ES-I3 (cell line): Measurements from ENCODE around the gene VSX2.

Source experiments
- H3K36me3 ChIP-seq: 2 replicates; pipeline ENCODE4 v1.6.1; 2013; ENCODE audit warnings: mild to moderate bottlenecking, low read length, control low read depth, moderate library complexity; ENCODE audit not compliant: insufficient read depth
- H3K4me1 ChIP-seq: 2 replicates; pipeline ENCODE4 v1.6.1; 2013; ENCODE audit warnings: mild to moderate bottlenecking, control low read depth, low read length; ENCODE audit not compliant: insufficient read depth
- H3K9ac ChIP-seq: 2 replicates; pipeline ENCODE4 v1.6.1; 2013; ENCODE audit warnings: low read depth, mild to moderate bottlenecking, low read length, moderate library complexity
- H3K9me3 ChIP-seq: 2 replicates; pipeline ENCODE4 v1.6.1; 2013; ENCODE audit warnings: mild to moderate bottlenecking, low read length, moderate library complexity; ENCODE audit not compliant: control insufficient read depth, insufficient read depth

The VSX2 gene

DNA sequence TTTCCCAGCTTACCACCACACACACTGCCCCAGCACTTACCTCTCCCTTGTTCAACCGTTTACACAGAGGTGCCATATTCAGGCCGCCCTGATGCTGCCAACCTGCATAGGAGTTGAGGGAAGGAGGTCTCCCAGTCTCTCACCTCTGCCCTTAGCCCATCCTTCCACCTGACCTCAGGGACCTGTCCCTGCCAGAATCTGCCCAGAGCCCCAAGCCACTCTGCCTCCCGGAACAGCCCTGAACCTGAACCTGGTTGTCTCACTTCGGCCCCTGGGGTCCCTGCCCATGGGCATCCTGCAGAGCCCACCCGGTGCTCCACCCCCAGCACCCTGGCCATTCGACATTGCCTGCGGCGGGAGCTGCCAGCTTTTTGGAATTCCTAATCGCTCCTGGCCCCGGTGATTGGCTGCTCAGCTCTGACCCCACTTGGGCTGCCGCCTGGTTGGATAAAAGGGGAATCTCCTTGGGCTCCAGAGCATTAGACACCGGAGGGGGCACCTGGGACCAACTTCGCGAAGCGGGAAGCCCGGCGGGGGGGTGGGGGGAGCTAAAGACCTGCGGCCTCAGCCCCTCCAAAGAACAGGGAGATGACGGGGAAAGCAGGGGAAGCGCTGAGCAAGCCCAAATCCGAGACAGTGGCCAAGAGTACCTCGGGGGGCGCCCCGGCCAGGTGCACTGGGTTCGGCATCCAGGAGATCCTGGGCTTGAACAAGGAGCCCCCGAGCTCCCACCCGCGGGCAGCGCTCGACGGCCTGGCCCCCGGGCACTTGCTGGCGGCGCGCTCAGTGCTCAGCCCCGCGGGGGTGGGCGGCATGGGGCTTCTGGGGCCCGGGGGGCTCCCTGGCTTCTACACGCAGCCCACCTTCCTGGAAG is at the start of gene VSX2:
TSS of gene VSX2 (plus strand) at position 476 of the 874 bp plus-strand sequence. CDS start at position 589, 113 bp downstream.
- Histone ChIP-seq H3K36me3 (no peaks in the 10 kb centered on the region), H3K9ac (peak within 1 kb of the TSS; percentile 31; the same call in 1 of the 2 replicates), H3K4me1 (peaks cover 10% of the 10 kb centered on the region), H3K9me3 (no peaks in the 10 kb centered on the region)

GRCh38 chr14:74190927-74191575 is 48.2 kb upstream of the VSX2 start:
- H3K9me3 ChIP-seq: no peaks in the 10 kb centered on the region
- H3K9ac ChIP-seq: no peak overlapping the region
- H3K36me3 ChIP-seq: no peaks in the 10 kb centered on the region
- H3K4me1 ChIP-seq: no peaks in the 10 kb centered on the region

DNA sequence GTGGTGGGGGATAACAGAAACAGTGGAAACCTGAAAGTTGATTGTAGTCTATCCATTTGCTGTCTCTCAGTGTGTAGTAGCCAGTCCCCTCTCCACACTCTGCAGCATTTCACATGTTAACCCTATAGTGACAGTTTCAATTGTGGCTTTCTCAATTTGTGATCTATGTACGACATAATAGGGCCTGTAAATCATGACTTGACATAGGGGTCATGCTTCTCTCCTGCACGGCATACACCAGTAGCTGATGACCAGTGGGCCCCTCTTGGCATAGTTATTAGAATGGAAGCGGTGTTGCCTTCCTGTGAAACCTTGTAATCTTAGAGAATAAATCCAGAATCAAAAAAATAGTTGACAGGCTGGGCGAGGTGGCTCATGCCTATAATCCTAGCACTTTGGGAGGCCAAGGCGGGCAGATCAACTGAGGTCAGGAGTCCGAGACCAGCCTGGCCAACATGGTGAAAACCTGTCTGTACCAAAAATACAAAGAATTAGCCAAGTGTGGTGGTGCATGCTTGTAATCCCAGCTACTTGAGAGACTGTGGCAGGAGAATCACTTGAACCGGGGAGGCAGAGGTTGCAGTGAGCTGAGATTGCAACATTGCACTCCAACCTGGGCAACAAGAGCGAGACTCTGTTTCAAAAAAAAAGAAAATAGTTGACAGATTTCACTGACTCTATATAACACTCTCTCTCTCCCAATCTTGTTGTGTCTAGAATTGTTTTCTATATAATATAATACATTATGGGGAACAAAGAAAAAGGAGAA is 44.6 kb upstream of the VSX2 start:
- no peak overlapping the region for H3K9ac ChIP-seq
- no peaks in the 10 kb centered on the region for H3K9me3 ChIP-seq
- H3K4me1 ChIP-seq: no peaks in the 10 kb centered on the region

DNA sequence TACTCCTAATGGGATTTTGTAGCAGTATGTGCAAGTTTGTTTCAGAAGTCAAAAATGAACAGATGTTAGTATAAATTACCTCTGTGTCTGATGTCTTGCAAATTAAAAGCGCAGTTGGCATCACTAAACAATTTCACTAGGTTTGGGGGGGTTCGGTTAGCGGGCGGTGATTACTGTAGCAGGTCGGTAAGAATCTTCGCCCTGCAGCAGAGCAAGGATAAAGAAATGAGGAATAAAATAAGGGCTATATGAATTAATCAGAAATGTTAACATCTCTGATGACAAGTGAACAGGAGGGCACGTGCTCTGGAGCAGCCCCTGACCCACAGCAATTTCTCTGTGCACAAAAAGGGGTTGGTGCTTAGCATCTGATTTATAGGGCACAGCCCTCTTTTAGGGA is 43.6 kb upstream of the VSX2 start:
- Histone ChIP-seq H3K4me1 (no peaks in the 10 kb centered on the region), H3K9me3 (no peaks in the 10 kb centered on the region)

More for the DNA sequence above, 44.6 kb upstream of the VSX2 start:
- H3K36me3 ChIP-seq: peaks cover 3% of the 10 kb centered on the region; the same call in 1 of the 2 replicates

GRCh38 chr14:74198441-74199234 is 40.6 kb upstream of the VSX2 start:
- no peaks in the 10 kb centered on the region for H3K9me3 ChIP-seq
- no peaks in the 10 kb centered on the region for H3K4me1 ChIP-seq
- H3K36me3 ChIP-seq: peaks cover 3% of the 10 kb centered on the region; the same call in 1 of the 2 replicates
- H3K9ac ChIP-seq: no peak overlapping the region

More for the DNA sequence above, 43.6 kb upstream of the VSX2 start:
- no peak overlapping the region for H3K9ac ChIP-seq
- peaks cover 3% of the 10 kb centered on the region; the same call in 1 of the 2 replicates for H3K36me3 ChIP-seq

- H3K36me3 ChIP-seq: peaks cover 3% of the 10 kb centered on the region; the same call in 1 of the 2 replicates
- no peak overlapping the region for H3K9ac ChIP-seq
- no peaks in the 10 kb centered on the region for H3K4me1 ChIP-seq
- H3K9me3 ChIP-seq: no peaks in the 10 kb centered on the region
These were observed 37.1 kb upstream of the VSX2 start for GRCh38 chr14:74202113-74202512.

DNA sequence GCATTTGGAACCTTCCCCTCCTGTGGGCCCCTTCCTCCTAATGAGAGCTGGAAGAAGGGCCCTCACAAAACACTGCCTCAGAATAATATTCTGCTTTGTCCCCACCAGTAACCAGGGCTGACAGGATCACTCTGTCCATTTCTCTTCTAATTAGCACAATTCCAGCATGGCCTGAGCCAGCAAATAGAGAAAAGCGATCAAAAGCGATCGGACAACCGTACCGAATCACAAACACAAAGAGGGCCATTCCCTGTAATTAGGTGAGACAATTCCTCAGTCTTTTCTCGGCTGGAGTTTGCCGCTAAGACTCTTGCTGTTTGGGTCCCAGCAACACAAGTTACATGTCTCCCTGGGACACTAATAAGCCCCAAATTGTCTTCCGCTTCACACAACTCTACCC is 35.6 kb upstream of the VSX2 start:
- Histone ChIP-seq H3K9ac (no peak overlapping the region), H3K9me3 (no peaks in the 10 kb centered on the region), H3K36me3 (peaks cover 3% of the 10 kb centered on the region; the same call in 1 of the 2 replicates)

DNA sequence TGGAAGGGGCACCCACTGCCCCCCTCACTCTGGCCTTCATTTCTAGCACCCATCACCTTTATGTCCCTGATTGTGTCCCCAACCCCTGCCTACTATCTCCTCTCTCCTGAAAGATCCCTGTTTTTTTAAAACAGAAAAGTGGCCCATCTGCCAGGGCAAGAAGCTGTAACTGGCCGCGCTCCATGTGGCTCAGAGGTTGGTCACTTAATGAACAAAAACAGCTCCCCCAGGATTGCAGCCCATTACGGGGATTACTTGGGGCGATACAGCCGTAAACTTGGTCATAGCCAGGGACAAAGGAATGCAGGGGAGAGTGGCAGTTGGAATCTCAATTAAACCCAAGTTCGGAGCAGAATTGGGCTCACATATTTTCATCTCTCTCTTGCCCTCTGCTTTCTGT is 34.8 kb upstream of the VSX2 start:
- H3K36me3 ChIP-seq: peaks cover 1% of the 10 kb centered on the region; the same call in 1 of the 2 replicates
- no peaks in the 10 kb centered on the region for H3K9me3 ChIP-seq
- no peak overlapping the region for H3K9ac ChIP-seq
- H3K4me1 ChIP-seq: no peaks in the 10 kb centered on the region

More for the DNA sequence above, 35.6 kb upstream of the VSX2 start:
- H3K4me1 ChIP-seq: no peaks in the 10 kb centered on the region

DNA sequence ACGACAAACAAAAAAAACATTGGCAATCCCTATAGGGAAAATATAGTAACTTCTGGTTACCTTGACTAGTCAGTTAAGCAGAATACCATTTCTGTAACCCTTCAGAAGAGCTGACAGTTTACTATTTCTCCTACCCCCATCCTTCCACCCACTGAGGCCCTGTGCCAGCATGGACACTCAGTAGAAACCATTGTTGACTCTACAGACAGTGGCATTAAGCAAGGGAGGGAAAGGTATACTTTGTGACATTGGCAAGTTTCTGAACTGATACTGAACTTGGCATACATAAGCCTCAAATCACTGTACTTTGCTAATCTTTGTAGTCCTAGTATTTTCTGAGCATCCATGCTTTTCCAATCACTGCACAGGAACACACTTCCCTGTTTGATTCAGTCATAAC is 33.4 kb upstream of the VSX2 start:
- H3K9me3 ChIP-seq: no peaks in the 10 kb centered on the region
- H3K4me1 ChIP-seq: no peaks in the 10 kb centered on the region
- H3K9ac ChIP-seq: no peak overlapping the region
- H3K36me3 ChIP-seq: no peaks in the 10 kb centered on the region

- no peaks in the 10 kb centered on the region for H3K4me1 ChIP-seq
- H3K9ac ChIP-seq: no peak overlapping the region
- H3K36me3 ChIP-seq: no peaks in the 10 kb centered on the region
- H3K9me3 ChIP-seq: no peaks in the 10 kb centered on the region
These were observed 31.3 kb upstream of the VSX2 start for GRCh38 chr14:74207943-74208342.

GRCh38 chr14:74208642-74209041 is 30.6 kb upstream of the VSX2 start:
- Histone ChIP-seq H3K4me1 (no peaks in the 10 kb centered on the region), H3K9me3 (no peaks in the 10 kb centered on the region), H3K9ac (no peak overlapping the region), H3K36me3 (no peaks in the 10 kb centered on the region)

- H3K4me1 ChIP-seq: no peaks in the 10 kb centered on the region; the same call in 1 of the 2 replicates
- no peak overlapping the region for H3K9ac ChIP-seq
- no peaks in the 10 kb centered on the region for H3K9me3 ChIP-seq
- no peaks in the 10 kb centered on the region for H3K36me3 ChIP-seq
These were observed 27.2 kb upstream of the VSX2 start for GRCh38 chr14:74211945-74212580.
